ENCODE data around the gene SIVA1.

DNA sequence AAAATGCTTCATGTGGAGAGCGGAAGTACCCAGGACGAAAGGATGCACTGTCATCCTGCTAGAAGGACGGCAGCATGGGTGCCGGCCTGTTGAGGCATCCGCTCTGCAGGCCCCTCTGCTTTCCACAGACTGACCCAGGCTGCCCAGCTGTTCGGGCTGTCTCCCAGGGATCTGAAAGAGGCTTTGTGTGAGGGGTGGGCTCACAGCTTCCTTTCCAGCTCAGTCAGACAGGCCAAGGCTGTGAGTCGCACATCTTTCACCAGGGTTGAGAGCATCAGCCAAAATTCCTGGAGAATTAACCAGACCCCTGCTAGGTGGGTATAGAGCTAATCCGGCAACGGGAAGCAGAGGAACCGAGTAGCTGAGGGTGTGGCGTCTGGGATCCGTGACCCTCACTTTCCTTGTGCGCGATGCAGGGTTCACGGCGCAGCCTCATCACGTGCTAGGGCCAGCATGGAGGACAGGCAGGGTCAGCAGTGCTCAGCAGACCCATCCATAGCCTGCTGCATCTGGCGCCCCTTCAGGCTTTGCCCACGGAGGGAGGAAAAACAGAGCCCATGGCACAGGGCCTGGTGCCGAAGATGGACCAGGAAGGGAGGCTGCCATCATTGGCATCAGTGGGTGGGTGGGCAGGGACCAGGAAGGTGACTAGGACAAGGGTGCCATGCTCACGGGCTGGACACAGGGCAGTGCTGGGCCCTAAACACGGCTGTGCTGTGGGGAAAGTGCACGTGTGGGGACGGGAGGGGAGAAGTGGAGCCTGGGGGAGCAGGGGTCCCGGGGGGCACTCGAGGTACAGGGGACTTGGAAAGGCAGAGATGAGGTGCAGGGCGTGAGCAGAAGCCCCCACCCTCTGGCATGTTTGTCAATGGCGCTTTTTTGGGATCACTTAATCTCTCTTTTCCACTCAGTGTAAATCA is 9.2 kb upstream of the SIVA1 start:
- TF ChIP-seq CTCF (IDR thresholded peaks at IDR 0.05) (no peak), EP300 (IDR thresholded peaks at IDR 0.05) (no peak), POLR2A (IDR thresholded peaks at IDR 0.05) (no peak)
